Bronchial epithelial cell (primary cell): ENCODE measurements around the gene SFTPB. TPM values are rescaled to one million over a fixed set of nuclear protein-coding genes. Genes with fewer than 3 reads are reported as not detected.
"Not testable (repeated sequence)": the region's sequence is repeated elsewhere in the genome, so short reads cannot be mapped to it uniquely, and the experiment has no call there.

ENCODE experiments used
- DNase-seq: peaks from one replicate; pipeline ENCODE4 v3.0.0-alpha.2; 2010; ENCODE audit warnings: low read depth
- FAIRE-seq: peaks from 2 replicates; lab custom pipeline; 2011; peaks lifted over from hg19 to GRCh38; lab: Jason Lieb, UNC
- H3K27me3 ChIP-seq: 2 replicates; pipeline ENCODE4 v1.5.1; 2011; ENCODE audit warnings: low read length; ENCODE audit not compliant: control insufficient read depth, insufficient read depth
- H3K36me3 ChIP-seq: 2 replicates; pipeline ENCODE4 v1.5.1; 2011; ENCODE audit warnings: low read length; ENCODE audit not compliant: control insufficient read depth, insufficient read depth
- H3K4me3 ChIP-seq: 2 replicates; pipeline ENCODE4 v1.5.1; 2011; ENCODE audit warnings: mild to moderate bottlenecking, low read depth, low read length, control low read depth
- CTCF ChIP-seq: IDR thresholded peaks from 2 replicates; pipeline ENCODE4 v1.5.1; 2011; ENCODE audit warnings: mild to moderate bottlenecking, moderate library complexity, low read length, control low read depth, inconsistent platforms; ENCODE audit not compliant: insufficient read depth, severe bottlenecking
- total RNA-seq: library from RNA; depleted of rRNA; stranded (reverse); fragments of >200 nt; gene quantifications from 2 replicates; pipeline ENCODE4 v1.2.1, GENCODE V29; 2014

SFTPB gene
- total RNA-seq, 1 donor from 2014 or later: not detected

- no peak for TF ChIP-seq CTCF
- Histone ChIP-seq H3K36me3 (no peaks in the 10 kb centered on the region), H3K4me3 (no peak overlapping the region), H3K27me3 (peaks cover 5% of the 10 kb centered on the region)
- no peak for DNase-seq
- no peak for FAIRE-seq
Measured at GRCh38 chr2:85673716-85674375, 5.8 kb upstream of the SFTPB start.

- peaks cover 5% of the 10 kb centered on the region for H3K27me3 ChIP-seq
- no peak for FAIRE-seq
Measured at GRCh38 chr2:85672456-85672855, 4.5 kb upstream of the SFTPB start.

GRCh38 chr2:85670416-85670815 is 2.4 kb upstream of the SFTPB start:
- H3K27me3 ChIP-seq, FAIRE-seq, H3K36me3 ChIP-seq, H3K4me3 ChIP-seq, DNase-seq: not testable (repeated sequence)

More at GRCh38 chr2:85672456-85672855, 4.5 kb upstream of the SFTPB start:
- no peak for DNase-seq
- H3K36me3 ChIP-seq: no peaks in the 10 kb centered on the region
- no peak overlapping the region for H3K4me3 ChIP-seq
- TF ChIP-seq CTCF: no peak

- peaks cover 1% of the 10 kb centered on the region for H3K27me3 ChIP-seq
- TF ChIP-seq CTCF: no peak
- FAIRE-seq: peak; percentile 60
Measured at GRCh38 chr2:85669549-85669948, 1.6 kb upstream of the SFTPB start.

GRCh38 chr2:85668857-85669142 is 801 bp upstream of the SFTPB start:
- TF ChIP-seq CTCF: no peak
- Histone ChIP-seq H3K36me3 (no peaks in the 10 kb centered on the region), H3K27me3 (peaks cover 1% of the 10 kb centered on the region), H3K4me3 (no peak overlapping the region)
- FAIRE-seq (no peak), DNase-seq (no peak)

More at GRCh38 chr2:85669549-85669948, 1.6 kb upstream of the SFTPB start:
- H3K36me3 ChIP-seq: no peaks in the 10 kb centered on the region
- no peak for DNase-seq
- H3K4me3 ChIP-seq: no peak overlapping the region

GRCh38 chr2:85667561-85668008 is 414 bp downstream of the SFTPB start:
- Histone ChIP-seq H3K4me3 (no peak overlapping the region), H3K36me3 (no peaks in the 10 kb centered on the region), H3K27me3 (peaks cover 1% of the 10 kb centered on the region)
- no peak for FAIRE-seq
- TF ChIP-seq CTCF: no peak
- no peak for DNase-seq
